HG03565 (cell line): ENCODE data around the gene ALDH4A1.
"Not testable (repeated sequence)": the region's sequence is repeated elsewhere in the genome, so short reads cannot be mapped to it uniquely, and the experiment has no call there.

Experiments
- ATAC-seq: cut with Tn5 transposase; IDR thresholded peaks from one replicate; pipeline ENCODE4 v1.9.1; 2021; ENCODE audit warnings: mild to moderate bottlenecking, moderate library complexity; ENCODE audit not compliant: unreplicated experiment

Gene ALDH4A1

DNA sequence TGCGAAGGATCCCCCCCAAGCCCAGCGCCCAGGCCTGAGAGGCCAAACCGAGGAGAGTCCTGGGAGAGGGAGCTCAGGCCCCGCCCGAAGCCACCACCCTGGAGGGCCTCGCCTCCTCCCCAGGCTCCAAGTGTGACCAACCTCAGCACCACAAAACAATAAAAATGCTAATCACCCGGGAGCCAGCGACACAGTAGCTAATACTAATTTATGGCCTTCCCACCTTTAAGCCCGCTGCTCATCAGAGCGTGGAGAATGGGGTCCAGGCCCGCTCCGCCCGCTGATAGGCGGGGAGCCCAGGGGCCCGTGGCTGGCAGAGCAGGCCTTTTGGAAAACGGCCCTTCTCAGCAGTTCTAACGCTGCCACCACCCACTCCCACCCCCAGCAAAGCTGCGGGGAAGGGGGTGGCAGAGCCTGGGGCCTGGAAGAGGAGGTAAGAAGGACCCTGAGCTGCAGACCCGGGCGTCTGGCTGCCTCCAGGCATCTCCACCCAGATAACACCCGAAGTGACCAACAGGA lies 22.5 kb downstream of the ALDH4A1 start:
- no peak for ATAC-seq

DNA sequence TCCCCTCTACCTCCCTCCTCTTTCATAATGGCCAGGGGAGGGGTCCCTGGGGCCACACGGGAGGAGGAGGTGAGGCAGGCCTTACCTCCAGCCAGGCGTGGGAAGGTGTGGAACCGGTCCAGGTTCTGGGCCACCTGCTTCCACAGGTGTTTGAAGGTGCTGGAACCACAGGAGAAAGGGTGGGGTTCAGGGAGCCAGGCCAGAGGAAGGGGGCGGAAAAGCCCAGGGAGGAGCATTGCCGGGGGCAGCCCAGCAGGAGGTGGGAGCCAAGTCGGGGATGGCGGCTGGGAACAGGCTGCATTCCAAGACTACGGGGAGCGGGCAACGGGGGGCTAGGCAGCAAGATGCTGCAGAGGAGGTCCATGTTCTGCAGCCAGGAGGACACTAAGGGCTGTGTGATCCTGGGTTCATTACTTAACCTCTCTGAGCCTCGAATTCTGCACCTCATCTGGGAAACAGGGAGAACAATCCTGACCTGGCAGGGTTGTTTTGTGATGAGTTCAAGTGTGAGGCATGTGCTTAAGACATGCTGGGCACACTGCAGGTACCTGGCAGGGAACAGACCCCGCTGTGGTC lies 23.1 kb downstream of the ALDH4A1 start:
- no peak for ATAC-seq

GRCh38 chr1:18878538-18879214 lies 23.7 kb downstream of the ALDH4A1 start:
- ATAC-seq, result no peak

- no peak for ATAC-seq
Observed at GRCh38 chr1:18877282-18877681, 25.1 kb downstream of the ALDH4A1 start.

- ATAC-seq, result no peak
Observed at GRCh38 chr1:18876210-18876609, 26.1 kb downstream of the ALDH4A1 start.

GRCh38 chr1:18875796-18876128 lies 26.6 kb downstream of the ALDH4A1 start:
- ATAC-seq, result no peak

DNA sequence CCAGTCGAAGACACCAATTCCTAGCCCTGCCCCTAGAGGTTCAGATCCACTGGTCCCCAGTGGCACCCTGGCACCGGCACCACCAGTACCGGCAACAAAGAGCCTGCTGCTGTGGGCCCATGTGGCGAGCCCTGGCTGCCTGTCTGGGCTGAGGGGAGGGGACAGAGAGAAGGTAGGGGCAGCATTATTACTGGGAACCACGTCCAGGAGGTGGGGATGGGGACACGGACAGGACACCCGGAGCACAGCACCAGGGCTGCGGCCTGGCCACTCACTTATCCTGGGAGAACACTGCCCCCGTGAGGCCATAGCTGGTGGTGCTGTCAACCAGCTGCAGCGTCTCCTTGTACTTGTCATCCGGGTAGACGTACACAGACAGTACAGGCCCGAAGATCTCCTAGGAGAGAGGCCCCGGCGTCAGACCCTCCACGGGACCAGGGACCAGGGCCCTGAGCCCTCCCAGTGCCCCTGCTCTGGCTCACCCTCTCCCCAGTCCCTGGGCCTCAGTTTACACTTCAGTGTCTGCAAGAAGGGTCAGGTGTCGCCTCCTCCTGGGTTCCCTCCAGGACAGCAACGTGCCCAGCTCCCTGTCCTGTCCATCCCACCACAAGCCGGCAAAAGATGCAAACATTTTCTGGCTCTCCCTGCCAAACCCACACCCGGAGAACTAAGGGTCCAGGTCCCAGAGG lies 27.1 kb downstream of the ALDH4A1 start:
- ATAC-seq, result no peak

DNA sequence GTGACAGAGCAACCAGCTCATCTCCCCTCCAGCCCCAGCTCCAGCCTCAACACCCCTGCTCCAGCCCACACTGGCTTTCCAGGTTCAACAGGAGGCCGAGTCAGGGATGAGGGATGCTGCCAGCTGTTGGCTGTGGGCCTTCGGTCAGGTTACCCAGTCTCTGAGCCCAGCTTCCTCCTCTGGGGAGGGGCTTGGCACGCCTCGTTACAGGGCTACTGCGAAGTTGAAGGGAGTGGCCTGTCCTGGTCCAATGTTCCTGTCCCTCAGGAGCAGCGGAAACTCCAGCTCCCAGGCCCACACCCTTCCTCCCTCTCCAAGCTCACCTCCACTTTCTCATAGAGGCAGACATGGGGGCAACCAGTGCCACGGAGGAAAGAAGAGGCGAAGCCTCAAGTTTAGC lies 27.8 kb downstream of the ALDH4A1 start:
- no peak for ATAC-seq

- no peak for ATAC-seq
Observed at GRCh38 chr1:18874036-18874435, 28.3 kb downstream of the ALDH4A1 start.

DNA sequence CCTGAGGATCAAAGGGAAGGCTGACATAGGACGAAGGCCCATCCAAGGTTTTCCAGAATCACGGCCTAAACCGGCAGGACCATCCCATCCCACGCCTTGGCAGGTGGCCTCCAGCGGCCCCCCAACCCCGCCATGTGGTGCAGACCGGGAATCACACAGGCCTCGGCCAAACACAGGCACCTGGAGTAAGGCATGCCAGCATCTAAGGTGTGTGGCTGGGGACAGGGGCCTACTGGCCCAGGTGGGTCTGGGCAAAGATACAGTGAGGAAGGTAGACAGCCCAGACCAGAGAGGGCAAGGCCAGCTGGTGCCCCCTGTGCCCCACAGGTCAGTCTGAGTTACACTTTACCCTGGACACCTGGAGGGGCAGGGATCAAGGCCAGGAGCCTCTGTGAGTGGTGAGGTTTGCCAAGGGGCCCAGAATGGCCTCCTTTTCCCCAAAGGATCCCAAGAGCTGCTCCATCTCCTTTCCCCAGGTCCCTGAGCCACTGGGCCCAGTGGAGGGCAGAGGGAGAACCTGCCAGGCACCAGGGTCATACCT lies 30.2 kb downstream of the ALDH4A1 start:
- ATAC-seq, result no peak

- ATAC-seq, result no peak
Observed at GRCh38 chr1:18871401-18872070, 30.8 kb downstream of the ALDH4A1 start.

GRCh38 chr1:18870957-18871356 lies 31.4 kb downstream of the ALDH4A1 start:
- no peak for ATAC-seq

DNA sequence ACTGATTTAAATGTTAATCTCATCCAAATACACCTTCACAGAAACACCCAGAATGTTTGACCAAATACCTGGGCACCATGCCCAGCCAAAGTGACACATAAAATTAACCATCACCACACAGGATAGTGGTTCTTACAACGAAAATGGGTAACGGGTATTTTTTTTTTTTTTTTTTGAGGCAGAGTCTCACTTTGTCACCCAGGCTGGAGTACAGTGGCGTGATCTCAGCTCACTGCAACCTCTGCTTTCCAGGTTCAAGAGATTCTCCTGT lies 31.8 kb downstream of the ALDH4A1 start:
- not testable (repeated sequence) for ATAC-seq

- ATAC-seq, result no peak
Observed at GRCh38 chr1:18869847-18870594, 32.3 kb downstream of the ALDH4A1 start.

- ATAC-seq, result no peak
Observed at GRCh38 chr1:18868801-18869424, 33.4 kb downstream of the ALDH4A1 start.

GRCh38 chr1:18868354-18868753 lies 34.0 kb downstream of the ALDH4A1 start:
- ATAC-seq, result no peak

DNA sequence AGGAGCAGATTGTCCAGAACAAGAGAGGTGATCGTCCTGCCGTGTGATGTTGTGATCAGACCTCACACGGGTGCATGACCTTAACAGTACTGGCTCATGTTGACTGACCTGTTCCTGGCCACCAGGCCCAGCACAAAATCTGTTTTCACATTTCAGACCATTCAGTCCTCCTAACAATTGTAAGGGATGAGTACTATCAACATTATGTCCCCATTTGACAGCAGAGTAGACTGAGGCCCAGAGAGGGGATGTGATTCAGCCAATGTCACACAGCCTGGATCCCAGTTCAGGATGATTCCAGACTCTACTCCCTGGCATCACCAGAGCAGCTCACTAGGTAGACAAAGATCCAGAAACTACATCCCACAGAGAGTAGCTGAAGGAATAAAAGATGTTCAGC lies 35.5 kb downstream of the ALDH4A1 start:
- no peak for ATAC-seq

DNA sequence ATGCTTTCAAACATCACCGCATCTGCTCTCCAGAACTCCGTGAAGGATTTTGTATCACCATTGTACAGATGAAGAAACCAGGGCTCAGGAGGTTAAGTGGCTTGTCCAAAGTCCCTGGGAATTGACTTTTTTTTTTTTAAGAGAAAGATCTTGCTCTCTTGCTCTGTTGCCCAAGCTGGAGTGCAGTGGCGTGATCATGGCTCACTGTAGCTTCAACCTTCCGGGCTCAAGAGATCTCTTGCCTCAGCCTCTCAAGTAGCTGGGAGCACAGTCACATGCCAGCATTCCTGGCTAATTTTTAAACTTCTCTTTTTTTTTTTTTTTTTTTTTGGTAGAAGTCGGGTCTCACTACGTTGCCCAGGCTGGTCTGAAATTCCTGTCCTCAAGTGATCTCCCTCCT lies 36.0 kb downstream of the ALDH4A1 start:
- ATAC-seq, result no peak

GRCh38 chr1:18865176-18865575 lies 37.2 kb downstream of the ALDH4A1 start:
- no peak for ATAC-seq

DNA sequence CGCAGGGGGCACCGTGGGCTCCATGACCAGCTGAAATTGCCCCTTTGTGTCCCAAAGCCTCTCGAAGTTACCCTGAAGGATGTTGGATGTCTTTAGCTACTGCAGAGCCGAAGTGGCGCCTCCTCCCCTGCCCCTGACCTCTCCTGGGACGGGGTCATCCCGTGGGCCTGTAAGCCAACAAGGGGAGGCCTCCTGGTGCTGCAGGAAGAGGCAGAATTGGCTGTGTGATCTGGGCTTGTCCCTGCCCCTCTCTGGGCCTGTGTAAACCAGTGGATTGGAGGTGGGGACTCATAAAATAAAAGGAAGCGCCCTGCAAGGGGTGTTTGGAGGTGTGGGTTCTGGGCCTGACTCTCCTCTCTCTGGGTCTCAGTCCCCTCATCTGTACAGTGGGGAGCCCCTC lies 40.8 kb downstream of the ALDH4A1 start:
- ATAC-seq, result no peak

DNA sequence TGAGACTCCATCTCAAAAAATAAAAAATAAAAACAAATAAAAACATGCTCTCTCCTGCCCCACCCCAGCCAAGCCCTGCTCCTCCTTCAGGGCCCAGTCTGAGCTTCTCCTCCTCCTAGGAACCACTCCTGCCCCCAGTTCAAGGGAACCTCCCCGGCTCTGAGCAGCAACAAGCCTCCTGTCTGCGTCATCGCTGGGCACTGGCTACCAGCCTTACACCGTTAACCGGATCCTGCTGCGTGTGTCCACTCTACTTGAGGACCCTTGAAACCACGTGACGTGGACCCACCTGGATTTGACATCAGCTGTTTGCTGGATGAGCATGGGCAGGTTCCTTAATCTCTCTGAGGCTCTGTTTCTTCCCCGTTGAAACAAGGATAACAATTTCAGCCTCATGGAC lies 41.3 kb downstream of the ALDH4A1 start:
- no peak for ATAC-seq
